ENCODE results near the gene SPATA12.

GRCh38 chr3:57105585-57105984 is 45.1 kb downstream of the SPATA12 start:
- TF ChIP-seq CTCF (IDR thresholded peaks at IDR 0.05; ENCODE audit: insufficient read depth, low read length, poor library complexity, severe bottlenecking) (no peak), EZH2phosphoT487 (conservative IDR thresholded peaks at IDR 0.05; ENCODE audit: low read length) (no peak)
